H1 (cell line): ENCODE results near the gene ULK2. TPM values are rescaled to one million over a fixed set of nuclear protein-coding genes. Genes with fewer than 3 reads are reported as not detected.
A peak's percentile ranks its signal among the peaks of the same experiment; 100 is the strongest.

ENCODE experiments used
- CTCF ChIA-PET: fragments of 300-600 bp; sonication (Branson Sonifier 250); formaldehyde crosslinking; loops from one replicate; lab custom pipeline; 2021; ENCODE audit not compliant: partially characterized antibody; lab: Charles Lee
- POLR2A ChIA-PET: fragments of 300-600 bp; sonication (Branson Sonifier 250); formaldehyde crosslinking; loops from one replicate; lab custom pipeline; 2021; ENCODE audit warnings: inconsistent platforms; ENCODE audit not compliant: partially characterized antibody; lab: Charles Lee
- DNase-seq, 2 experiments: peaks; one replicate each; pipeline versions ENCODE4 v3.0.0 to v3.0.0-alpha.2; 2010 to 2022; ENCODE audit warnings: low spot score in 2 of 2, low read depth in 1 of 2, mixed read lengths in 1 of 2
- FAIRE-seq: peaks from 2 replicates; lab custom pipeline; 2011; peaks lifted over from hg19 to GRCh38; lab: Jason Lieb, UNC
- H2AFZ ChIP-seq: 2 replicates; pipeline ENCODE4 v1.8.1; 2012; ENCODE audit warnings: low read length, inconsistent platforms
- H2AK5ac ChIP-seq: 2 replicates; pipeline ENCODE4 v1.6.1; 2013; ENCODE audit warnings: low read depth, low read length
- H2BK120ac ChIP-seq: replicated peaks from 2 replicates; pipeline ENCODE3; 2013; ENCODE audit warnings: low read depth, low read length, inconsistent platforms
- H2BK12ac ChIP-seq: 2 replicates; pipeline ENCODE4 v1.6.1; 2013; ENCODE audit warnings: low read depth, low read length
- H2BK15ac ChIP-seq: 2 replicates; pipeline ENCODE4 v1.6.1; 2013; ENCODE audit warnings: low read length
- H2BK20ac ChIP-seq: 2 replicates; pipeline ENCODE4 v1.6.1; 2013; ENCODE audit warnings: low read length
- H2BK5ac ChIP-seq: 2 replicates; pipeline ENCODE4 v1.6.1; 2013; ENCODE audit warnings: low read depth, low read length
- H3K14ac ChIP-seq: 2 replicates; pipeline ENCODE4 v1.6.1; 2013; ENCODE audit warnings: inconsistent platforms; ENCODE audit not compliant: insufficient read length
- H3K18ac ChIP-seq: 2 replicates; pipeline ENCODE4 v1.6.1; 2013; ENCODE audit warnings: low read length; ENCODE audit errors: extremely low read depth
- H3K23ac ChIP-seq: 2 replicates; pipeline ENCODE4 v1.6.1; 2013; ENCODE audit warnings: inconsistent platforms; ENCODE audit not compliant: insufficient read length
- H3K23me2 ChIP-seq: 2 replicates; pipeline ENCODE4 v1.6.1; 2013; ENCODE audit warnings: low read depth, low read length
- H3K27ac ChIP-seq: 2 replicates; pipeline ENCODE4 v1.6.1; 2011; ENCODE audit warnings: low read depth, low read length, inconsistent platforms
- H3K27me3 ChIP-seq, 4 experiments: replicated peaks in 1 of 4; 1 replicate in 1 of 4; 2 replicates in 3 of 4; pipeline versions ENCODE4 v1.6.1 to v1.8.1; 2011 to 2013; ENCODE audit warnings: low read length in 3 of 4, mild to moderate bottlenecking in 3 of 4, inconsistent platforms in 2 of 4, mixed read lengths in 2 of 4, moderate library complexity in 1 of 4; ENCODE audit not compliant: control insufficient read depth in 3 of 4, insufficient read depth in 3 of 4; ENCODE audit errors: extremely low read depth in 1 of 4
- H3K36me3 ChIP-seq, 4 experiments: 2 replicates each; pipeline versions ENCODE4 v1.6.1 to v1.8.1; 2011 to 2013; ENCODE audit warnings: mild to moderate bottlenecking in 4 of 4, low read length in 3 of 4, moderate library complexity in 2 of 4, control low read depth in 1 of 4, inconsistent platforms in 1 of 4; ENCODE audit not compliant: insufficient read depth in 4 of 4, control insufficient read depth in 2 of 4
- H3K4ac ChIP-seq: replicated peaks from 2 replicates; pipeline ENCODE3; 2013; ENCODE audit warnings: low read length, low read depth, mixed read lengths, inconsistent platforms; ENCODE audit not compliant: insufficient read length
- H3K4me1 ChIP-seq, 4 experiments: replicated peaks in 1 of 4; 1 replicate in 1 of 4; 2 replicates in 3 of 4; pipeline versions ENCODE4 v1.6.1 to v1.8.1; 2011 to 2013; ENCODE audit warnings: low read length in 3 of 4, inconsistent platforms in 2 of 4, mixed read lengths in 1 of 4; ENCODE audit not compliant: insufficient read depth in 4 of 4, control insufficient read depth in 3 of 4
- H3K4me2 ChIP-seq, 2 experiments: 2 replicates each; pipeline versions ENCODE4 v1.6.1 to v1.8.1; 2011 to 2013; ENCODE audit warnings: low read depth in 2 of 2, low read length in 2 of 2, control low read depth in 1 of 2, inconsistent platforms in 1 of 2, mild to moderate bottlenecking in 1 of 2; ENCODE audit not compliant: insufficient read depth in 1 of 2
- H3K4me3 ChIP-seq, 4 experiments: fragments of 200-600, 300-600 bp in 1 of 4; sonication (generic), shearing (Covaris generic), sonication (Bioruptor Twin) in 1 of 4; 2 replicates each; pipeline versions ENCODE4 v1.5.1 to v1.8.1; 2011 to 2016; ENCODE audit warnings: low read length in 4 of 4, low read depth in 3 of 4, control low read depth in 2 of 4, inconsistent platforms in 2 of 4, mild to moderate bottlenecking in 2 of 4, mixed read lengths in 1 of 4, moderate library complexity in 1 of 4; ENCODE audit not compliant: insufficient read depth in 2 of 4; ENCODE audit errors: extremely low read depth in 1 of 4
- H3K56ac ChIP-seq: replicated peaks from 2 replicates; pipeline ENCODE3; 2013; ENCODE audit warnings: low read depth, mild to moderate bottlenecking, mixed read lengths, low read length, inconsistent platforms; ENCODE audit not compliant: insufficient read length
- H3K79me1 ChIP-seq: 2 replicates; pipeline ENCODE4 v1.6.1; 2013; ENCODE audit warnings: low read depth, low read length, control low read depth
- H3K79me2 ChIP-seq, 2 experiments: 2 replicates each; pipeline versions ENCODE4 v1.6.1 to v1.8.1; 2012 to 2013; ENCODE audit warnings: low read length in 2 of 2, mild to moderate bottlenecking in 2 of 2, inconsistent platforms in 1 of 2; ENCODE audit not compliant: insufficient read depth in 2 of 2, control insufficient read depth in 1 of 2
- H3K9ac ChIP-seq, 4 experiments: replicated peaks in 1 of 4; 1 replicate in 1 of 4; 2 replicates in 3 of 4; pipeline versions ENCODE4 v1.6.1 to v1.8.1; 2011 to 2013; ENCODE audit warnings: low read depth in 3 of 4, low read length in 3 of 4, control low read depth in 2 of 4, mild to moderate bottlenecking in 2 of 4, moderate library complexity in 2 of 4, inconsistent platforms in 1 of 4; ENCODE audit errors: extremely low read depth in 1 of 4
- H3K9me3 ChIP-seq, 2 experiments: 2 replicates each; pipeline versions ENCODE4 v1.6.1 to v1.8.1; 2012 to 2013; ENCODE audit warnings: mild to moderate bottlenecking in 2 of 2, moderate library complexity in 2 of 2, control low read depth in 1 of 2, inconsistent platforms in 1 of 2, low read depth in 1 of 2, low read length in 1 of 2, mixed read lengths in 1 of 2; ENCODE audit not compliant: insufficient read depth in 2 of 2
- H4K20me1 ChIP-seq, 2 experiments: replicated peaks in 1 of 2; 2 replicates each; pipeline versions ENCODE3 to v1.8.1; 2011 to 2013; ENCODE audit warnings: inconsistent platforms in 2 of 2, low read length in 2 of 2, mild to moderate bottlenecking in 1 of 2; ENCODE audit not compliant: insufficient read depth in 2 of 2, control insufficient read depth in 1 of 2
- H4K5ac ChIP-seq: 2 replicates; pipeline ENCODE4 v1.6.1; 2013; ENCODE audit warnings: low read length, low read depth, mixed read lengths, inconsistent platforms; ENCODE audit not compliant: insufficient read length
- H4K8ac ChIP-seq: 2 replicates; pipeline ENCODE4 v1.8.0; 2013; ENCODE audit warnings: mild to moderate bottlenecking, moderate library complexity, low read length, inconsistent platforms; ENCODE audit not compliant: insufficient read depth; ENCODE audit errors: extremely low read depth
- H4K91ac ChIP-seq: replicated peaks from 2 replicates; pipeline ENCODE3; 2013; ENCODE audit warnings: low read length, mixed read lengths, inconsistent platforms; ENCODE audit not compliant: insufficient read length
- CBX5 ChIP-seq: fragments of 300-800, 300-1000 bp; sonication (generic); IDR thresholded peaks from 2 replicates; pipeline ENCODE4 v1.7.1; 2016; ENCODE audit warnings: antibody characterized with exemption, low read length, low read depth
- CTBP2 ChIP-seq: IDR thresholded peaks from 2 replicates; pipeline ENCODE4 v1.7.0; 2011; ENCODE audit warnings: borderline replicate concordance, mild to moderate bottlenecking, moderate library complexity, mixed read lengths, low read length; ENCODE audit not compliant: insufficient read depth, insufficient read length
- JUN ChIP-seq: IDR thresholded peaks from 2 replicates; pipeline ENCODE4 v1.6.1; 2011; ENCODE audit warnings: low read depth, mild to moderate bottlenecking, improper control_type of control experiment, low read length
- NRF1 ChIP-seq: IDR thresholded peaks from 2 replicates; pipeline ENCODE4 v1.6.1; 2011; ENCODE audit warnings: mild to moderate bottlenecking, low read depth, low read length, improper control_type of control experiment
- POU5F1 ChIP-seq: IDR thresholded peaks from 2 replicates; pipeline ENCODE4 v1.6.1; 2011; ENCODE audit warnings: low read depth, mild to moderate bottlenecking, low read length, moderate library complexity
- RAD21 ChIP-seq, 2 experiments: IDR thresholded peaks in 1 of 2; conservative IDR thresholded peaks in 1 of 2; 2 replicates each; pipeline ENCODE4 v1.6.1; 2011; ENCODE audit warnings: low read depth in 2 of 2, low read length in 2 of 2, improper control_type of control experiment in 1 of 2, inconsistent platforms in 1 of 2, mild to moderate bottlenecking in 1 of 2, moderate library complexity in 1 of 2
- SP2 ChIP-seq: IDR thresholded peaks from 2 replicates; pipeline ENCODE4 v1.6.1; 2012; ENCODE audit warnings: mild to moderate bottlenecking, low read length, inconsistent platforms
- SRF ChIP-seq: IDR thresholded peaks from 2 replicates; pipeline ENCODE4 v1.6.1; 2011; ENCODE audit warnings: mild to moderate bottlenecking, low read depth, low read length, moderate library complexity
- WGBS, 2 experiments: shearing (Covaris generic) in 1 of 2; methylation state at CpG; one replicate each; pipeline versions ENCODE4 v1.1.6 to v1.1.7; 2013 to 2015; ENCODE audit warnings: low lambda C conversion rate in 2 of 2, mixed read lengths in 2 of 2, inconsistent platforms in 1 of 2, low coverage in 1 of 2, missing lambda C conversion rate in 1 of 2; ENCODE audit not compliant: insufficient replicate concordance in 2 of 2, insufficient coverage in 1 of 2, insufficient read length in 1 of 2; ENCODE audit errors: extremely low coverage in 1 of 2, missing lambda C conversion rate in 1 of 2; 5-methylcytosine and 5-hydroxymethylcytosine counted together
- polyA plus RNA-seq, 7 experiments: library from polyadenylated mRNA; depleted of rRNA in 3 of 7; stranded (reverse) in 5 of 7; unstranded in 2 of 7; fragments of >200 nt in 5 of 7; fragments of 200-250 nt in 2 of 7; gene quantifications; 1 replicate in 5 of 7; 2 replicates in 1 of 7; 4 replicates in 1 of 7; pipeline versions ENCODE4 v1.2.1 to v1.2.3, GENCODE V29; 2011 to 2013; ENCODE audit warnings: missing spikeins in 2 of 7, mixed read lengths in 2 of 7
- total RNA-seq: library from RNA; stranded (reverse); fragmentation: NEBNext Ultra II Directional; extraction: Animal tissue kit (Norgen Biotek cat#: 25700); gene quantifications from 2 replicates; pipeline ENCODE4 v1.2.1, GENCODE V29; 2021
- TF ChIP-seq, protein P1 (sequence below), 3 experiments: IDR thresholded peaks; 1 replicate in 2 of 3; 2 replicates in 1 of 3; pipeline versions ENCODE4 v1.5.1 to v1.6.1; 2011; ENCODE audit warnings: low read length in 3 of 3, mild to moderate bottlenecking in 3 of 3, inconsistent platforms in 2 of 3, low read depth in 1 of 3, moderate library complexity in 1 of 3; ENCODE audit not compliant: insufficient read depth in 1 of 3; ENCODE audit errors: control extremely low read depth in 1 of 3
- TF ChIP-seq, protein P2 (sequence below): IDR thresholded peaks from 2 replicates; pipeline ENCODE4 v1.6.1; 2011; ENCODE audit warnings: low read depth, mild to moderate bottlenecking, low read length; ENCODE audit not compliant: insufficient read depth

Gene ULK2
- total and polyA plus RNA-seq, 2 of the 8 experiments (the other 6 are each of a cell fraction or from before 2014, with no cell fraction given) = 5.3 to 9.8 TPM

DNA sequence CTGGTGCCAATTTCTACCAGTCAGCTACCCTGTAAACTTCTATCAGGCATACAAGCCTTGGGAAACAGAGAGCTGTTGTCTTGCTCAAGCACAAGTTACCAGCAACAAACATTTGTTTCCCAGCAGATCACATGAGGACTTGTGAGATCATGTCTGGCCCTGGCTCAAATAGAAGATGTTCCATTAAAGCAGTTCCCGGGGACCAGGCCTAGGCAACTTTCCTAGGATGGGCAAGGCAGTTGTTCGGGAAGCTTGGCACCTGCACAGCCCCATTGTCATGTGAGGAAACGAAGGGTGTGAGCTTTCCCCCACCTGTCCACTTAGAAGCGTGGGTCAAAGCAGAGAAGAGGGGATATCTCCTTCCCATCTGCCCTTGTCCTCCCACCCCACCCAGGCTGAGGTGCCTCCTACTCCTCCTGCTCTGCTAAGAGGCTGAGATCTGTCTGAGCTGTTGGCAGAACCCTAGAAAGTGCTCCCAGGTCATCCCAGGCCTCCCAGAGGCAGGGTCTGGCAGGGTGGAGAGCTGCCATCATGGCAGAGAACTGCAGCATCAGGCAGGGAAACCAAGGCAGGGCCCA, 140.1 kb downstream of the ULK2 start:
- 91% methylated on average over 4 of the region's 4 CpGs; no CpG with 5 or more reads in 1 of the 2 experiments for WGBS, 2 experiments
- Histone ChIP-seq H3K79me1 (no peaks in the 10 kb centered on the region), H3K9me3 (no peaks in the 10 kb centered on the region), H3K56ac (no peak overlapping the region), H2BK15ac (no peak overlapping the region), H3K23me2 (no peaks in the 10 kb centered on the region), H3K4ac (no peak overlapping the region), H3K9ac (no peak overlapping the region), H4K8ac (no peak overlapping the region), H4K91ac (no peak overlapping the region), H3K4me2 (no peak overlapping the region), H2BK5ac (no peak overlapping the region), H3K4me3 (no peak overlapping the region), H3K36me3 (no peaks in the 10 kb centered on the region), H2BK20ac (no peak overlapping the region), H3K23ac (no peak overlapping the region), H2AFZ (no peak overlapping the region), H3K27ac (no peak overlapping the region), H2BK12ac (no peak overlapping the region), H3K14ac (no peak overlapping the region), H2BK120ac (no peak overlapping the region), H2AK5ac (peak overlapping the region; percentile 53; the same call in 1 of the 2 replicates), H3K18ac (no peak overlapping the region), H3K27me3 (no peaks in the 10 kb centered on the region), H3K4me1 (no peaks in the 10 kb centered on the region), H4K20me1 (no peaks in the 10 kb centered on the region), H3K79me2 (no peaks in the 10 kb centered on the region), H4K5ac (no peak overlapping the region)
- no peak for FAIRE-seq
- ChIA-PET POLR2A (no interaction called here), CTCF (interaction anchor here (0.6 to 2.5 kb wide), 16 partner anchors 9 to 328 kb away, joined by 3 to 13 read pairs (median 4); no protein-coding TSS in a partner anchor)
- DNase-seq = no peak
- TF ChIP-seq CBX5 (no peak), CTBP2 (no peak), SRF (no peak), RAD21 (IDR thresholded peaks at IDR 0.05 in 1 of 2, conservative IDR thresholded peaks at IDR 0.05 in 1 of 2; ENCODE audit: low read depth in 2 of 2, low read length in 2 of 2) (no peak), POU5F1 (no peak), SP2 (no peak), NRF1 (no peak), JUN (no peak)
- TF ChIP-seq, protein P1, sequence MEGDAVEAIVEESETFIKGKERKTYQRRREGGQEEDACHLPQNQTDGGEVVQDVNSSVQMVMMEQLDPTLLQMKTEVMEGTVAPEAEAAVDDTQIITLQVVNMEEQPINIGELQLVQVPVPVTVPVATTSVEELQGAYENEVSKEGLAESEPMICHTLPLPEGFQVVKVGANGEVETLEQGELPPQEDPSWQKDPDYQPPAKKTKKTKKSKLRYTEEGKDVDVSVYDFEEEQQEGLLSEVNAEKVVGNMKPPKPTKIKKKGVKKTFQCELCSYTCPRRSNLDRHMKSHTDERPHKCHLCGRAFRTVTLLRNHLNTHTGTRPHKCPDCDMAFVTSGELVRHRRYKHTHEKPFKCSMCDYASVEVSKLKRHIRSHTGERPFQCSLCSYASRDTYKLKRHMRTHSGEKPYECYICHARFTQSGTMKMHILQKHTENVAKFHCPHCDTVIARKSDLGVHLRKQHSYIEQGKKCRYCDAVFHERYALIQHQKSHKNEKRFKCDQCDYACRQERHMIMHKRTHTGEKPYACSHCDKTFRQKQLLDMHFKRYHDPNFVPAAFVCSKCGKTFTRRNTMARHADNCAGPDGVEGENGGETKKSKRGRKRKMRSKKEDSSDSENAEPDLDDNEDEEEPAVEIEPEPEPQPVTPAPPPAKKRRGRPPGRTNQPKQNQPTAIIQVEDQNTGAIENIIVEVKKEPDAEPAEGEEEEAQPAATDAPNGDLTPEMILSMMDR (IDR thresholded peaks at IDR 0.05; ENCODE audit: control extremely low read depth in 1 of 3, insufficient read depth in 1 of 3, low read depth in 1 of 3, low read length in 3 of 3) = no peak
- TF ChIP-seq, protein P2, sequence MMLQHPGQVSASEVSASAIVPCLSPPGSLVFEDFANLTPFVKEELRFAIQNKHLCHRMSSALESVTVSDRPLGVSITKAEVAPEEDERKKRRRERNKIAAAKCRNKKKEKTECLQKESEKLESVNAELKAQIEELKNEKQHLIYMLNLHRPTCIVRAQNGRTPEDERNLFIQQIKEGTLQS = no peak
